Vagina (tissue), 2 donors: ENCODE data around the gene TMBIM6.
"Not testable (repeated sequence)": the region's sequence is repeated elsewhere in the genome, so short reads cannot be mapped to it uniquely, and the experiment has no call there.

Source experiments
- CTCF ChIP-seq, 3 experiments: fragments of 450-650 bp in 2 of 3; fragments of 200-600 bp in 1 of 3; sonication (generic) in 1 of 3; IDR thresholded peaks; one replicate each; pipeline ENCODE4 v1.5.1; 2017 to 2019; ENCODE audit warnings: antibody characterized with exemption in 3 of 3, mild to moderate bottlenecking in 2 of 3, moderate library complexity in 2 of 3
- POLR2A ChIP-seq, 2 donors: fragments of 450-650 bp; IDR thresholded peaks; one replicate each; pipeline ENCODE4 v1.6.1; 2017; ENCODE audit warnings: antibody characterized with exemption in 2 of 2, mild to moderate bottlenecking in 2 of 2, moderate library complexity in 2 of 2
- POLR2AphosphoS5 ChIP-seq, 2 donors: sonication (generic); formaldehyde crosslinking; IDR thresholded peaks; one replicate each; pipeline ENCODE4 v1.9.0; 2017; ENCODE audit warnings: antibody characterized with exemption in 2 of 2, mild to moderate bottlenecking in 2 of 2, low read depth in 1 of 2; ENCODE audit not compliant: insufficient read depth in 1 of 2

GRCh38 chr12:49717800-49718199, 23.6 kb upstream of the TMBIM6 start:
- TF ChIP-seq POLR2A (IDR thresholded peaks at IDR 0.05); CTCF (IDR thresholded peaks at IDR 0.05); POLR2AphosphoS5 (IDR thresholded peaks at IDR 0.05; ENCODE audit: insufficient read depth in 1 of 2, low read depth in 1 of 2): not testable (repeated sequence)
